Heart left ventricle (tissue), 13 donors: ENCODE data around the gene DNAJC11.

Experiments used
- POLR2A ChIP-seq, 2 donors: fragments of 450-650 bp; IDR thresholded peaks; one replicate each; pipeline ENCODE4 v1.6.1; 2017; ENCODE audit warnings: antibody characterized with exemption in 2 of 2, mild to moderate bottlenecking in 2 of 2, moderate library complexity in 2 of 2
- TF ChIP-seq, protein P1 (sequence below), 12 donors: fragments of 200-600 bp; sonication (generic) in 4 of 12; IDR thresholded peaks; one replicate each; pipeline versions ENCODE4 v1.5.0 to v1.8.0; 2018 to 2022; ENCODE audit warnings: antibody characterized with exemption in 12 of 12, mild to moderate bottlenecking in 5 of 12
- donor health status: ischemic (EF 13 %, LVEDD 7.1; RV severe dilation, severe dysfunction).
- donor health status: DM: no; HTN: yes; CAD: no.
- donor health status: DM: no; HTN: no; CAD: no.
- donor health status: ischemic (EF 25% LVEDD 6.9; RV normal size, moderate dysfunction).
- donor health status: ischemic (EF 25% LVEDD 5.7; RV mildly dilated, moderate dysfunction).
- donor health status: ischemic (EF 35%, LVEDD 5.7; RV mildly dilated, moderate dysfunction).
- donor health status: nonischemic (EF 11% LVEDD 7.7; RV severe dilation, severe dysfunction).
- donor health status: DM: yes; HTN: yes; CAD: no.
- donor health status: PGD.
- donor health status: ischemic (EF 29% LVEDD 5.4; RV normal size, mild dysfunction).
- donor health status: nonischemic (EF 23%, LVEDD 6.1; RV moderate dilation, normal function).

DNA sequence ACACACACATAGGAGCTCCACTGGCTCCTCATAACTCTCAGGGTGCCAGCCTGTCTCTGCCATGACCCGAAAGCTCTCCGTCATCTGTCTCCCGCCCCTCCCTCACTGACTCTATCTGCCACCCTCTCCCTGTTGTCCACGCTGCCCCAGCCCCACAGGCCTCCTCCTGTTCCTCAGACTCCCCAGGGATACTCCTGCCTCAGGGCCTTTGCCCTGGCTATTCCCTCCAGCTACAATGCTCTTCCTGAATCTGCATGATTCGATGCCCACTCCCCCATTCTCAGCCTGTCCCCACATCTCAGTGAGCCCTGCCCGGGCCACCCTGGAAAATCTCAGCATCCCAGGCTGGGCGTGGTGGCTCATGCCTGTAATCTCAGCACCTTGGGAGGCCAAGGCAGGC lies 24.6 kb upstream of the DNAJC11 start:
- TF ChIP-seq, protein P1, sequence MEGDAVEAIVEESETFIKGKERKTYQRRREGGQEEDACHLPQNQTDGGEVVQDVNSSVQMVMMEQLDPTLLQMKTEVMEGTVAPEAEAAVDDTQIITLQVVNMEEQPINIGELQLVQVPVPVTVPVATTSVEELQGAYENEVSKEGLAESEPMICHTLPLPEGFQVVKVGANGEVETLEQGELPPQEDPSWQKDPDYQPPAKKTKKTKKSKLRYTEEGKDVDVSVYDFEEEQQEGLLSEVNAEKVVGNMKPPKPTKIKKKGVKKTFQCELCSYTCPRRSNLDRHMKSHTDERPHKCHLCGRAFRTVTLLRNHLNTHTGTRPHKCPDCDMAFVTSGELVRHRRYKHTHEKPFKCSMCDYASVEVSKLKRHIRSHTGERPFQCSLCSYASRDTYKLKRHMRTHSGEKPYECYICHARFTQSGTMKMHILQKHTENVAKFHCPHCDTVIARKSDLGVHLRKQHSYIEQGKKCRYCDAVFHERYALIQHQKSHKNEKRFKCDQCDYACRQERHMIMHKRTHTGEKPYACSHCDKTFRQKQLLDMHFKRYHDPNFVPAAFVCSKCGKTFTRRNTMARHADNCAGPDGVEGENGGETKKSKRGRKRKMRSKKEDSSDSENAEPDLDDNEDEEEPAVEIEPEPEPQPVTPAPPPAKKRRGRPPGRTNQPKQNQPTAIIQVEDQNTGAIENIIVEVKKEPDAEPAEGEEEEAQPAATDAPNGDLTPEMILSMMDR (IDR thresholded peaks at IDR 0.05): no peak
- no peak for TF ChIP-seq POLR2A (IDR thresholded peaks at IDR 0.05)
